Osteocyte (in vitro differentiated cells): Measurements from ENCODE around the gene ISG15. TPM values are rescaled to one million over a fixed set of nuclear protein-coding genes. Genes with fewer than 3 reads are reported as not detected.
A peak's percentile ranks its signal among the peaks of the same experiment; 100 is the strongest.

Source experiments
- DNase-seq: peaks from one replicate; pipeline ENCODE4 v3.0.0; 2021; ENCODE audit warnings: mixed read lengths; ENCODE audit not compliant: unreplicated experiment; ENCODE audit errors: extremely low spot score
- H3K27ac Mint-ChIP-seq: one replicate; pipeline ENCODE4 v1.8.0; 2021; ENCODE audit warnings: mild to moderate bottlenecking, mixed read lengths; ENCODE audit not compliant: unreplicated experiment
- H3K27me3 Mint-ChIP-seq: one replicate; pipeline ENCODE4 v1.8.0; 2021; ENCODE audit warnings: mixed read lengths; ENCODE audit not compliant: unreplicated experiment
- H3K36me3 Mint-ChIP-seq: one replicate; pipeline ENCODE4 v1.8.0; 2021; ENCODE audit warnings: mixed read lengths; ENCODE audit not compliant: unreplicated experiment
- H3K4me1 Mint-ChIP-seq: one replicate; pipeline ENCODE4 v1.8.0; 2021; ENCODE audit warnings: mixed read lengths; ENCODE audit not compliant: unreplicated experiment
- H3K4me3 Mint-ChIP-seq: one replicate; pipeline ENCODE4 v1.8.0; 2021; ENCODE audit warnings: mild to moderate bottlenecking, moderate library complexity, mixed read lengths; ENCODE audit not compliant: unreplicated experiment
- H3K9me3 Mint-ChIP-seq: one replicate; pipeline ENCODE4 v1.8.0; 2021; ENCODE audit warnings: mixed read lengths; ENCODE audit not compliant: unreplicated experiment
- CTCF ChIP-seq: fragments of 200-600 bp; sonication (generic); IDR thresholded peaks from 2 replicates; pipeline ENCODE4 v1.5.0; 2021; ENCODE audit warnings: antibody characterized with exemption, mild to moderate bottlenecking, moderate library complexity
- total RNA-seq: library from RNA; stranded (reverse); gene quantifications from 2 replicates; pipeline ENCODE4 v1.2.1, GENCODE V29; 2021

The ISG15 gene
- total RNA-seq, 1 donor from 2014 or later, result 30.6 TPM

GRCh38 chr1:997713-997992, 15.6 kb upstream of the ISG15 start:
- H3K9me3 Mint-ChIP-seq, result peaks cover under 1% of the 10 kb centered on the region
- H3K4me1 Mint-ChIP-seq, result peaks cover 12% of the 10 kb centered on the region
- no peaks in the 10 kb centered on the region for H3K27me3 Mint-ChIP-seq
- H3K4me3 Mint-ChIP-seq, result no peak overlapping the region
- no peak for DNase-seq
- H3K27ac Mint-ChIP-seq, result no peak overlapping the region
- peaks cover under 1% of the 10 kb centered on the region for H3K36me3 Mint-ChIP-seq
- TF ChIP-seq CTCF, result no peak

GRCh38 chr1:997993-998744, 15.1 kb upstream of the ISG15 start:
- peaks cover 1% of the 10 kb centered on the region for H3K36me3 Mint-ChIP-seq
- peak overlapping the region; percentile 31 for H3K27ac Mint-ChIP-seq
- H3K4me3 Mint-ChIP-seq, result peak overlapping the region; percentile 75
- TF ChIP-seq CTCF, result no peak
- H3K9me3 Mint-ChIP-seq, result no peaks in the 10 kb centered on the region
- peaks cover 14% of the 10 kb centered on the region for H3K4me1 Mint-ChIP-seq
- DNase-seq, result no peak
- H3K27me3 Mint-ChIP-seq, result no peaks in the 10 kb centered on the region

- peak; percentile 84 for DNase-seq
- Mint-ChIP-seq H3K36me3 (peaks cover 2% of the 10 kb centered on the region), H3K4me3 (peak overlapping the region; percentile 75), H3K27ac (no peak overlapping the region), H3K9me3 (no peaks in the 10 kb centered on the region), H3K27me3 (no peaks in the 10 kb centered on the region), H3K4me1 (peaks cover 15% of the 10 kb centered on the region)
- peak; percentile 3 for TF ChIP-seq CTCF
Observed at GRCh38 chr1:998745-998994, 14.6 kb upstream of the ISG15 start.

- peaks cover 15% of the 10 kb centered on the region for H3K4me1 Mint-ChIP-seq
- no peak overlapping the region for H3K27ac Mint-ChIP-seq
Observed at GRCh38 chr1:998995-999724, 14.1 kb upstream of the ISG15 start.

More at GRCh38 chr1:998995-999724, 14.1 kb upstream of the ISG15 start:
- H3K27me3 Mint-ChIP-seq, result no peaks in the 10 kb centered on the region
- H3K9me3 Mint-ChIP-seq, result no peaks in the 10 kb centered on the region
- peak; percentile 84 for DNase-seq
- H3K36me3 Mint-ChIP-seq, result peaks cover 2% of the 10 kb centered on the region
- peak overlapping the region; percentile 78 for H3K4me3 Mint-ChIP-seq
- no peak for TF ChIP-seq CTCF
